ENCODE results near the gene ADGRA1.

ADGRA1 gene

DNA sequence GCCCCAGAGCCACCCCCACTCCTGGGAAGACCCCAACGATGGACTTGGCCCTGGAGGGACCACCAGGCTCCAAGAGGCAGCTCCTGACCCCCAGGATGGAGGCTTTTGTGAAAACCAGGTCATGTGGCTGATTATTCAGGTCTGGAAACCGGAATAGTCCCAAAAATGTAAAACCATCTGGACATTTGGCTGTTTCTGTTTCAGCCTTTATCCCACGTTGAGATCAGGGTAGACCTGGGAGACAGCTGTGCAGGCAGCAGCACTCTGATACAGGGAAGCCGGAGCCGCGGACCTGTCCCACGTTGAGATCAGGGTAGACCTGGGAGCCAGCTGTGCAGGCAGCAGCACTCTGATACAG is 7.1 kb upstream of the ADGRA1 start:
- no peak for TF ChIP-seq CTCF (IDR thresholded peaks at IDR 0.05; ENCODE audit: low read depth, low read length, missing control alignments)
- in situ Hi-C loops (cut with HindIII; ENCODE audit: low sequenced_read_pairs): no loop called here
- DNase-seq (ENCODE audit: low read depth): no peak
- no peak overlapping the region for H3K4me3 ChIP-seq (ENCODE audit: low read depth, low read length)

DNA sequence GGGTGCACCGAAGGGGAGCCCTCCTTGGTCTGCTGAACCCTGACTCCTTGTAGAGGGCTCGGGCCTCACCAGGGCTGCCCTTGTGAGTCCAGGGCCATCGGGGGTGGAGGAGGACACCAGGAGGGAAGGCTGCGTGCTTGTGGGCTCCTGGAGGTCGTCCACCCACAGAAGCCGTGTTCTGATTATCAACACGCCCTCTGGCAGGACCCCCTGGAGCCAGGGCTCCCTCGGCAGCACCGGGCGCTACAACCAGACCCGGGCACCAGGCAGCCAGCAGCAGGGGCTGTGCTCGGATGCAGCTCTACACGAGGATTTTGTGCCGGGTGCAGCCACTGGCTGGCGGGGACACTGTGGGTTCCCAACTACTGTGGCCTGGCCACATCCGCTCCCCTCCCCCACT is 6.1 kb upstream of the ADGRA1 start:
- no peak for DNase-seq (ENCODE audit: low read depth)
- no peak for TF ChIP-seq CTCF (IDR thresholded peaks at IDR 0.05; ENCODE audit: low read depth, low read length, missing control alignments)
- in situ Hi-C loops (cut with HindIII; ENCODE audit: low sequenced_read_pairs): no loop called here
- H3K4me3 ChIP-seq (ENCODE audit: low read depth, low read length): no peak overlapping the region

- no peak for TF ChIP-seq CTCF (IDR thresholded peaks at IDR 0.05; ENCODE audit: low read depth, low read length, missing control alignments)
- no peak overlapping the region for H3K4me3 ChIP-seq (ENCODE audit: low read depth, low read length)
- DNase-seq (ENCODE audit: low read depth): no peak
- in situ Hi-C loops (cut with HindIII; ENCODE audit: low sequenced_read_pairs): no loop called here
These were observed 4.9 kb upstream of the ADGRA1 start for GRCh38 chr10:133082685-133083421.

DNA sequence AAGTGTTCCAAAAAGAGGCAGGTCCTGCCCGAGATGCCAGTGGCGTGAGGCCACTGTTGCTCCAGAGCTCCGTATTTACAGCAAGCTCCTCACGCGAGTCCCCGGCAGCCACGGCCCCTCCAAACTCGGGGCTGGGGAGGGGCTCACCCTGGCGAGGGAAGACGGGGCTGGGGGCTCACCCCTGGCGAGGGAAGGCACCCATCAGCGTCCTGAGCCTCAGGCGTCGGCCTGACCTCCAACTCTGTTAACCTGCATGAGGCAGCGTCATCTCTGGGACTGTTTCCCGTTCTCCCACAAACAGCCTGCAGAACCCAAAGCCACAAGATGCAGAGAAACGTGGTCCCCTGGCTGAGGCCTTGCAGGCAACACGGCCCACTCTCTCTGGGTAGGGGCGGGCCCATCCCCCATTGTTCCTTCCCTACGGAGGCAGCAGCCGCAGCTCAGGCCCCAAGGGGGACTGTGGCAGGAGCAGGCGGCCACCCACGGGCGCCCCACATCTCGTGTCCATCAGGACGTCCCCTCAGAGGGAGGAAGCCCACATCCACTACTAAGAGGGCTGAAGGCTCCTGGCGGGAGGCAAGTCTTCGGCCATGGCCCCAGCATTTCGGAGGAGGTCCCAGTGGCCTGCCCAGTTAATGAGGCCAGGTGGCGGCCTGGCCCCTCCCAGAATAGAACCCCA is 4.2 kb upstream of the ADGRA1 start:
- no peak for DNase-seq (ENCODE audit: low read depth)
- in situ Hi-C loops (cut with HindIII; ENCODE audit: low sequenced_read_pairs): no loop called here
- no peak for TF ChIP-seq CTCF (IDR thresholded peaks at IDR 0.05; ENCODE audit: low read depth, low read length, missing control alignments)
- no peak overlapping the region for H3K4me3 ChIP-seq (ENCODE audit: low read depth, low read length)

- no peak overlapping the region for H3K4me3 ChIP-seq (ENCODE audit: low read depth, low read length)
- TF ChIP-seq CTCF (IDR thresholded peaks at IDR 0.05; ENCODE audit: low read depth, low read length, missing control alignments): no peak
- in situ Hi-C loops (cut with HindIII; ENCODE audit: low sequenced_read_pairs): no loop called here
- DNase-seq (ENCODE audit: low read depth): no peak
These were observed 3.2 kb upstream of the ADGRA1 start for GRCh38 chr10:133084491-133084890.

GRCh38 chr10:133085251-133086125 is 2.2 kb upstream of the ADGRA1 start:
- in situ Hi-C loops (cut with HindIII; ENCODE audit: low sequenced_read_pairs): no loop called here
- no peak for TF ChIP-seq CTCF (IDR thresholded peaks at IDR 0.05; ENCODE audit: low read depth, low read length, missing control alignments)
- H3K4me3 ChIP-seq (ENCODE audit: low read depth, low read length): no peak overlapping the region
- DNase-seq (ENCODE audit: low read depth): no peak
